HFF-Myc (cell line): ENCODE results near the gene ADGB.

ENCODE experiments used
- DNase-seq: peaks from one replicate; pipeline ENCODE4 v3.0.0-alpha.2; 2011; ENCODE audit warnings: low read depth; ENCODE audit errors: extremely low read depth
- H3K4me3 ChIP-seq: replicated peaks from 2 replicates; pipeline ENCODE4 v1.5.1; 2011; ENCODE audit warnings: low read depth, mild to moderate bottlenecking, control low read depth, low read length
- CTCF ChIP-seq: IDR thresholded peaks from 2 replicates; pipeline ENCODE4 v1.5.1; 2012; ENCODE audit warnings: mild to moderate bottlenecking, low read depth, low read length, control low read depth; ENCODE audit errors: missing control alignments

ADGB gene

GRCh38 chr6:146593986-146594385 lies 4.8 kb upstream of the ADGB start:
- DNase-seq = no peak
- no peak for TF ChIP-seq CTCF

GRCh38 chr6:146594495-146594894 lies 4.3 kb upstream of the ADGB start:
- DNase-seq = no peak
- TF ChIP-seq CTCF = no peak
- H3K4me3 ChIP-seq = no peak overlapping the region

More at GRCh38 chr6:146593986-146594385, 4.8 kb upstream of the ADGB start:
- H3K4me3 ChIP-seq = no peak overlapping the region

GRCh38 chr6:146595972-146596731 lies 2.6 kb upstream of the ADGB start:
- H3K4me3 ChIP-seq = no peak overlapping the region
- no peak for DNase-seq
- no peak for TF ChIP-seq CTCF

DNA sequence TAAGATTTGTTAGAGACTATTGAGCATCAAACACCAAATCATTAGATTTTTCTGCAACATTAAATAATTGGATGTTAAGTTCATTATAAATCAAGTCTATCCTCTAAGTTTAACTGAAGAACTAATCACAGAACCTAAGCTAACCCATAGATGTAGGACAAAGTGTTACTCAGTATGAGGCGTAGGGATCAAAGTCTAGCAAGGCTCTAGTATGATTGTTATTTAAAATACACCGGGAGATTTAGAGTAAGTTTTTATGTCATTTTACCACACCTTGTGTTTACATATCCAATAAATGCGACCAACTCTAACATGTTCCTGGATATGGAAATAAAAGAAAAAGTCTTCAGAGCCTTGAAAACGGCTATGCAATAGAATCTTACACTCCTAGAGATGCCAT lies 2.6 kb downstream of the ADGB start:
- no peak overlapping the region for H3K4me3 ChIP-seq
- TF ChIP-seq CTCF = no peak
- no peak for DNase-seq

- DNase-seq = no peak
- TF ChIP-seq CTCF = no peak
- H3K4me3 ChIP-seq = no peak overlapping the region
Observed at GRCh38 chr6:146602526-146602925, 3.8 kb downstream of the ADGB start.

DNA sequence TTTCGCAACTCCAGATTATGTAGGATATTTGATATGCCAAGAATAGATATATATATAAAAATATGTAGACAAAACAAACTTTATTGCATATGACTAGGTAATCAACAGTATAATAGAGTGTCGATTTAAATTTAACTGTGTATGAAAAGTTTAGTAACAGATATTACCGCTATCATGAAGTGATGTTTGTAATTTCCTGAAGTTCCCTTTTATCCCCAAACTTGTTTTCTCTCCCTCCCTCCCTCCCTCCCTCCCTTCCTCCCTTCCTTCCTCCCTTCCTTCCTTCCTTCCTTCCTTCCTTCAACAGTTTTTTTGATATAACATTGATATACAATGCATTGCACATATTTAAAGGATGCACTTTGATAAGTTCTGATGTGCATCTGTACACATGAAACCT lies 15.2 kb downstream of the ADGB start:
- no peak overlapping the region for H3K4me3 ChIP-seq
- DNase-seq = no peak
- TF ChIP-seq CTCF = no peak

GRCh38 chr6:146620655-146621054 lies 21.9 kb downstream of the ADGB start:
- no peak for DNase-seq
- no peak for TF ChIP-seq CTCF
- no peak overlapping the region for H3K4me3 ChIP-seq
